ENCODE results near the gene HOXA3. TPM values are rescaled to one million over a fixed set of nuclear protein-coding genes. Genes with fewer than 3 reads are reported as not detected.

The HOXA3 gene
- not detected for total RNA-seq
- not detected for polyA plus RNA-seq

- CTCF ChIA-PET, result interaction anchor here (1.5 to 6.9 kb wide), 7 partner anchors 7 to 1278 kb away, joined by 3 to 71 read pairs (median 5); partner anchors contain the start of gene HOXA9
- H3K9me3 Mint-ChIP-seq, result peaks cover 0 to 10% (median 0%) of the 10 kb centered on the region in 5 donors
- Histone ChIP-seq H3K27ac (ENCODE audit: low read depth, low read length) (no peak within 1 kb of the TSS), H3K27me3 (ENCODE audit: insufficient read depth, low read length, poor library complexity, severe bottlenecking) (peaks cover 86% of the 10 kb centered on the region), H3K9me3 (ENCODE audit: low read length) (no peaks in the 10 kb centered on the region), H3K4me1 (ENCODE audit: insufficient read depth, low read length) (peaks cover 47% of the 10 kb centered on the region), H3K4me3 (ENCODE audit: low read length) (peak within 1 kb of the TSS; percentile 66), H3K36me3 (ENCODE audit: insufficient read depth, low read length) (no peaks in the 10 kb centered on the region)
- H3K27ac Mint-ChIP-seq, result peak within 1 kb of the TSS in 4 of 8 donors; percentile 27 to 82 (median 70)
- DNase-seq, result no peak
- H3K36me3 Mint-ChIP-seq, result peaks cover 0 to 2% (median 0%) of the 10 kb centered on the region in 3 donors
- H3K4me1 Mint-ChIP-seq, result peaks cover 46 to 70% (median 51%) of the 10 kb centered on the region in 3 donors
- H3K27me3 Mint-ChIP-seq, result peaks cover 85 to 92% of the 10 kb centered on the region in 2 donors
- H3K4me3 Mint-ChIP-seq, result peak within 1 kb of the TSS; percentile 68 to 88 (median 80)
- POLR2A ChIA-PET, result no interaction called here
These were observed at the start of gene HOXA3 for GRCh38 chr7:27151931-27152815. Gene HOXA3, minus strand, starts transcription at chr7:27152583. Its CDS starts 41,943 bp downstream, at chr7:27110640.

- Mint-ChIP-seq H3K36me3 (no peaks in the 10 kb centered on the region), H3K27ac (peak overlapping the region in 2 of 8 donors; percentile 37 to 46), H3K9me3 (peaks cover 0 to 13% (median 0%) of the 10 kb centered on the region in 5 donors), H3K4me3 (peak overlapping the region; percentile 22 to 81 (median 63)), H3K4me1 (peaks cover 43 to 57% (median 53%) of the 10 kb centered on the region in 3 donors), H3K27me3 (peaks cover 85 to 90% of the 10 kb centered on the region in 2 donors)
- Histone ChIP-seq H3K27me3 (ENCODE audit: insufficient read depth, low read length, poor library complexity, severe bottlenecking) (peaks cover 88% of the 10 kb centered on the region), H3K36me3 (ENCODE audit: insufficient read depth, low read length) (no peaks in the 10 kb centered on the region), H3K9me3 (ENCODE audit: low read length) (no peaks in the 10 kb centered on the region), H3K27ac (ENCODE audit: low read depth, low read length) (no peak overlapping the region), H3K4me3 (ENCODE audit: low read length) (no peak overlapping the region), H3K4me1 (ENCODE audit: insufficient read depth, low read length) (peaks cover 30% of the 10 kb centered on the region)
- ChIA-PET CTCF (interaction anchor here (1.0 to 1.7 kb wide), 3 partner anchors 11 to 573 kb away, joined by 3 to 4 read pairs (median 3); no protein-coding TSS in a partner anchor), POLR2A (no interaction called here)
- DNase-seq, result no peak
These were observed 49.2 kb upstream of the HOXA3 start for GRCh38 chr7:27201580-27202017.

DNA sequence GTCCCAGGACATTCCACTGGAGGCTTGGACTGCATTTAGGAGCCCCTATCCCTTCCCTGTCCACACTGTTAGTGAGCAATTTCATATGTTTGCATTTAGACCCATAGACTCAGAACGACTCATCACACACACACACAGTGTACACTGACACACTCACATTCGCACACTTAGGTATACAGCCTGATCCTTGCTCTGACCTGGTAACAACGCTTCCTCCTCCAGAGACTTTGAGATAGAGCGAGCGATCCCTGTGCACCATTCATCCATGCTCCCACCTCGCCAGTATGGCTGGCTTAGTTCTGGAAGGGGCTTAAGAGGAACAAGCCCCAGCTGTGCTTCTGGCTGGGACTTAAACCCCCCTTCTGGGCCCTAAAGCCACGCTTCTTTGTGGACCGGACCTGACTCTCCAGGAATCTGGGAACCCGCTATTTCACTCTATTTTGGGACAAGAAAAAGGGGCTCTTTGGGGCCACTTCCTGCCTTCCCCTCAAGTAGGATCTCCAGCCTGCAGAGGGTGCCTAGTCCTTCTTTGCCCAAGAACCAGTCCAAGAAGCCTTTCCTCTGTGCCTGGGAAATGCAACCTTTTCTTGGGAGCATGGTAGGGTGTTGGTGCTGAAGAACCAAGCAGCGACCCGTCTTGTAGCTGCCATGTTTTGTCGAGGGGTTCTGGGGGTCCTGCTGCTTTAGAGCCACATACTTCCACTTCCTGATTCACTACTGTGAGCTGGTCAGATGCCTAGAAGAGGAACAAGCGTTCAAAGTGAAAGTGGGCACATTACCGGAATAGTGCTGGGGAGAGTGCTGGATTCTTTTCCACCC is 48.6 kb upstream of the HOXA3 start:
- Histone ChIP-seq H3K27me3 (ENCODE audit: insufficient read depth, low read length, poor library complexity, severe bottlenecking) (peaks cover 86% of the 10 kb centered on the region), H3K27ac (ENCODE audit: low read depth, low read length) (no peak overlapping the region), H3K9me3 (ENCODE audit: low read length) (no peaks in the 10 kb centered on the region), H3K4me3 (ENCODE audit: low read length) (no peak overlapping the region), H3K4me1 (ENCODE audit: insufficient read depth, low read length) (peaks cover 30% of the 10 kb centered on the region), H3K36me3 (ENCODE audit: insufficient read depth, low read length) (no peaks in the 10 kb centered on the region)
- Mint-ChIP-seq H3K9me3 (peaks cover 0 to 10% (median 0%) of the 10 kb centered on the region in 5 donors), H3K4me3 (peak overlapping the region; percentile 63 to 81 (median 77)), H3K27me3 (peaks cover 83 to 90% of the 10 kb centered on the region in 2 donors), H3K27ac (peak overlapping the region in 2 of 8 donors; percentile 44 to 46), H3K4me1 (peaks cover 42 to 57% (median 49%) of the 10 kb centered on the region in 3 donors), H3K36me3 (no peaks in the 10 kb centered on the region)
- CTCF ChIA-PET, result interaction anchor here (1.7 kb wide), 1 partner anchor 10 kb away, joined by 4 read pairs; no protein-coding TSS in a partner anchor
- POLR2A ChIA-PET, result no interaction called here
- DNase-seq, result no peak

GRCh38 chr7:27199849-27200760 is 47.7 kb upstream of the HOXA3 start, which contains the start of gene HOXA13:
Gene HOXA13, minus strand, starts transcription at chr7:27200091. Its CDS starts 14 bp downstream, at chr7:27200077.
- H3K36me3 ChIP-seq (ENCODE audit: insufficient read depth, low read length), result no peaks in the 10 kb centered on the region
- Mint-ChIP-seq H3K4me1 (peaks cover 37 to 49% (median 42%) of the 10 kb centered on the region in 3 donors), H3K9me3 (peaks cover 0 to 10% (median 0%) of the 10 kb centered on the region in 5 donors), H3K27ac (peak within 1 kb of the TSS in 3 of 8 donors; percentile 46 to 71 (median 67)), H3K4me3 (peak within 1 kb of the TSS; percentile 63 to 91 (median 81)), H3K27me3 (peaks cover 82 to 91% of the 10 kb centered on the region in 2 donors), H3K36me3 (no peaks in the 10 kb centered on the region)
- peaks cover 83% of the 10 kb centered on the region for H3K27me3 ChIP-seq (ENCODE audit: insufficient read depth, low read length, poor library complexity, severe bottlenecking)
- no peaks in the 10 kb centered on the region for H3K9me3 ChIP-seq (ENCODE audit: low read length)
- H3K4me3 ChIP-seq (ENCODE audit: low read length), result no peak within 1 kb of the TSS
- ChIA-PET CTCF (interaction anchor here (0.9 to 1.7 kb wide), 3 partner anchors 9 to 13 kb away, joined by 3 to 4 read pairs (median 3); no protein-coding TSS in a partner anchor), POLR2A (interaction anchor here (0.6 kb wide), 1 partner anchor 46 kb away, joined by 3 read pairs; no protein-coding TSS in a partner anchor)
- peak in 1 of 5 donors; percentile 28 for DNase-seq
- peaks cover 25% of the 10 kb centered on the region for H3K4me1 ChIP-seq (ENCODE audit: insufficient read depth, low read length)
- no peak within 1 kb of the TSS for H3K27ac ChIP-seq (ENCODE audit: low read depth, low read length)

DNA sequence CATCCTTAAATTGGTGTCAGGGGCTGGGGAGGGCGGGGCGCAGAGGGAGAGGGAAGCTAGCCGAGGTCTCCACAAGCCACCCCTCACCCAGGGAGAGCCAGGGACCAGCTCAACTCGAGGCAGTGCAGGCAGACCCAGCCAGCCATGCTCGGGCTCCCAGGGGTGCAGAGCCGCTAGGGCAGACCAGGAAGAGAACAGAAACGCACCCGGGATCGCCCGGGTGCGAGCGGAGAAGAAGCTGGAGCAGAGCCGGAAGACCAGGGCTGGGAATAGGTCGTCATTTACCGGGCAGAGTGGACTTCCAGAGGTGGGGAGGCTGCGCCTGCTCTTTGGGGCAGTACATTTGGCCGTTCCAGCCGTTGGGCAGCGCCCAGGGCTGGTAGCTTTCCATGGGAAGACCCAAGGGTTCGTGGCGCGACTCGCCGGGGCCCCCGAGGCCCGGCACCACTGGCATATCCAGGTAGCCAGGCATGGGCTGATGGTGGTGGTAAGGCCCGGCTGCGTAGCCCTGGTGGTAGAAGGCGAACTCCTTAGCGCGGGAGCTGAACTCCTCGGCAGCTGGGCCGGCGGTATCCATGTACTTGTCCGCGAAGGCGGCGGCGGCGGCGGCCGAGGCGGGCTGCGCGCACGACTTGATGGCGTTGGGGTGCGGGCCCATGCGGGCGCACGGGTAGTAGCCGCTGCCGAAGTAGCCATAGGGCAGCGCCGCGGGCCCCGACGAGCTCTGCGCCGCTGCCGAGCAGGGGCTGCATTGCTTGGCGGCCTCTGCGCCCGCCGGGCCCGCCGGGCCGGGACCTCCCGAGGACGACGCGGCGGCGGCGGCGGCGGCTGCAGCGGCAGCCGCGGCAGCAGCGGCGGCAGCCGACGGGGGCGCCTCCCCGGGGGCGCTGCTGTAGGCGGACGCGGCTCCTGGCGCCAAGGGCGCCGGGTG is 46.8 kb upstream of the HOXA3 start:
- H3K9me3 Mint-ChIP-seq, result peaks cover 0 to 10% (median 0%) of the 10 kb centered on the region in 5 donors
- peaks cover 33 to 42% (median 40%) of the 10 kb centered on the region in 3 donors for H3K4me1 Mint-ChIP-seq
- Histone ChIP-seq H3K36me3 (ENCODE audit: insufficient read depth, low read length) (no peaks in the 10 kb centered on the region), H3K4me1 (ENCODE audit: insufficient read depth, low read length) (peaks cover 25% of the 10 kb centered on the region), H3K27me3 (ENCODE audit: insufficient read depth, low read length, poor library complexity, severe bottlenecking) (peaks cover 83% of the 10 kb centered on the region), H3K27ac (ENCODE audit: low read depth, low read length) (no peak overlapping the region), H3K4me3 (ENCODE audit: low read length) (no peak overlapping the region), H3K9me3 (ENCODE audit: low read length) (no peaks in the 10 kb centered on the region)
- peak overlapping the region in 6 of 7 donors; percentile 56 to 82 (median 66) for H3K4me3 Mint-ChIP-seq
- CTCF ChIA-PET, result interaction anchor here (0.9 to 1.5 kb wide), 5 partner anchors 8 to 822 kb away, joined by 3 to 6 read pairs (median 3); partner anchors contain the start of gene HOXA10
- peaks cover 82 to 92% of the 10 kb centered on the region in 2 donors for H3K27me3 Mint-ChIP-seq
- no peak for DNase-seq
- H3K27ac Mint-ChIP-seq, result peak overlapping the region in 3 of 8 donors; percentile 40 to 71 (median 67)
- POLR2A ChIA-PET, result interaction anchor here (0.7 kb wide), 1 partner anchor 647 kb away, joined by 3 read pairs; no protein-coding TSS in a partner anchor
- H3K36me3 Mint-ChIP-seq, result no peaks in the 10 kb centered on the region

DNA sequence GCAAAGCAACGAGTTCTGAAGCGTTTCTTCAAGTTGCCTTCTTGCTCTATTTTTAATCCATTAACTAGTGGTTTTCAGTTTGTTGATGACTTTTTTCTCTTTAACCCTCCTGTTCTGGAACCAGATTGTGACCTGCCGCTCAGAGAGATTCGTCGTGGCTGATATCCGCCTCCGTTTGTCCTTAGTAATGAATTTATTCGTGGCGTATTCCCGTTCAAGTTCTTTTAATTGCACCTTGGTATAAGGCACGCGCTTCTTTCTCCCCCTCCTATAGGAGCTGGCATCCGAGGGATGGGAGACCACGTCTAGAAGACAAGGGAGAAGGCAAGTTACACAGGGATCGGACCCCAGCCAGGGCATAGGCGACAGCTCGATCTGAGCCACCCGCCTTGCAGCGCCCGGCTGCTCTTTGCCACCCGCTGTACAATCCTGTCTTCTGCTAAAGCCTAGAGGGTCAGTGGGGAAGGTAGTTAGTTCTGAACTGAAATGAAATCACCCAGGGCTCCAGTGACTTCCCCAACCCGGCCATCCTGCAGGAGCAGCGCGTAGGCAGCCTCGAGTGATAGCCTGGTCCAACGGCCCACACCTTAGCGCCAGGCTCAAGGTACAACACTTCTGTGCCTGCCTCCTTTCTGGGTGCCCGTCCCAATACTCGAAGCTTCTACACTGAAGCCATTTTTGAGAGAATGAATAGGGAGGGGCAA is 45.9 kb upstream of the HOXA3 start:
- H3K36me3 Mint-ChIP-seq, result no peaks in the 10 kb centered on the region
- peaks cover 27% of the 10 kb centered on the region for H3K4me1 ChIP-seq (ENCODE audit: insufficient read depth, low read length)
- no peaks in the 10 kb centered on the region for H3K36me3 ChIP-seq (ENCODE audit: insufficient read depth, low read length)
- H3K9me3 ChIP-seq (ENCODE audit: low read length), result no peaks in the 10 kb centered on the region
- H3K27ac Mint-ChIP-seq, result peak overlapping the region in 4 of 8 donors; percentile 13 to 65 (median 42)
- no peak for DNase-seq
- peak overlapping the region in 5 of 7 donors; percentile 20 to 66 (median 39) for H3K4me3 Mint-ChIP-seq
- H3K4me1 Mint-ChIP-seq, result peaks cover 33 to 46% (median 42%) of the 10 kb centered on the region in 3 donors
- H3K9me3 Mint-ChIP-seq, result peaks cover 0 to 7% (median 0%) of the 10 kb centered on the region in 5 donors
- peaks cover 84 to 93% of the 10 kb centered on the region in 2 donors for H3K27me3 Mint-ChIP-seq
- H3K27ac ChIP-seq (ENCODE audit: low read depth, low read length), result no peak overlapping the region
- peaks cover 83% of the 10 kb centered on the region for H3K27me3 ChIP-seq (ENCODE audit: insufficient read depth, low read length, poor library complexity, severe bottlenecking)
- POLR2A ChIA-PET, result no interaction called here
- CTCF ChIA-PET, result interaction anchor here (1.1 to 1.5 kb wide), 3 partner anchors 13 to 822 kb away, joined by 3 to 6 read pairs (median 4); partner anchors contain the start of gene HOXA10
- no peak overlapping the region for H3K4me3 ChIP-seq (ENCODE audit: low read length)

Measured in CD8-positive, alpha-beta memory T cell (primary cell).